Astrocyte (in vitro differentiated cells and primary cell): Measurements from ENCODE around the gene POLR2E. TPM values are rescaled to one million over a fixed set of nuclear protein-coding genes. Genes with fewer than 3 reads are reported as not detected.
A peak's percentile ranks its signal among the peaks of the same experiment; 100 is the strongest.

ENCODE experiments used
- DNase-seq: peaks from one replicate; pipeline ENCODE4 v3.0.0-alpha.2; 2010; ENCODE audit warnings: low read depth
- FAIRE-seq: peaks from 2 replicates; lab custom pipeline; 2011; peaks lifted over from hg19 to GRCh38; lab: Jason Lieb, UNC
- H2AFZ ChIP-seq: 2 replicates; pipeline ENCODE4 v1.6.0; 2012; ENCODE audit warnings: low read depth, low read length, inconsistent platforms
- H3K27ac ChIP-seq: 2 replicates; pipeline ENCODE4 v1.5.1; 2011; ENCODE audit warnings: low read depth, low read length, inconsistent platforms
- H3K27me3 ChIP-seq: 2 replicates; pipeline ENCODE4 v1.6.0; 2011; ENCODE audit warnings: low read length, inconsistent platforms; ENCODE audit not compliant: insufficient read depth
- H3K36me3 ChIP-seq: 2 replicates; pipeline ENCODE4 v1.5.1; 2011; ENCODE audit warnings: low read length, inconsistent platforms; ENCODE audit not compliant: insufficient read depth
- H3K4me1 ChIP-seq: 2 replicates; pipeline ENCODE4 v1.5.1; 2011; ENCODE audit warnings: low read length, inconsistent platforms; ENCODE audit not compliant: insufficient read depth
- H3K4me2 ChIP-seq: 2 replicates; pipeline ENCODE4 v1.6.0; 2012; ENCODE audit warnings: low read length, inconsistent platforms
- H3K4me3 ChIP-seq: 2 replicates; pipeline ENCODE4 v1.5.1; 2011; ENCODE audit warnings: low read depth, mild to moderate bottlenecking, low read length, inconsistent platforms; ENCODE audit not compliant: insufficient read depth
- H3K79me2 ChIP-seq: 2 replicates; pipeline ENCODE4 v1.6.0; 2012; ENCODE audit warnings: mild to moderate bottlenecking, low read length, inconsistent platforms; ENCODE audit not compliant: insufficient read depth
- H3K9ac ChIP-seq: 2 replicates; pipeline ENCODE4 v1.6.0; 2012; ENCODE audit warnings: mild to moderate bottlenecking, low read length, inconsistent platforms
- H3K9me3 ChIP-seq: 2 replicates; pipeline ENCODE4 v1.5.1; 2012; ENCODE audit warnings: low read depth, mild to moderate bottlenecking, low read length, inconsistent platforms; ENCODE audit not compliant: insufficient read depth
- H4K20me1 ChIP-seq: 2 replicates; pipeline ENCODE4 v1.6.0; 2012; ENCODE audit warnings: low read length, inconsistent platforms; ENCODE audit not compliant: insufficient read depth
- H3K27ac Mint-ChIP-seq: one replicate; pipeline ENCODE4 v1.8.0; 2021; ENCODE audit warnings: mild to moderate bottlenecking, mixed read lengths; ENCODE audit not compliant: unreplicated experiment
- H3K27me3 Mint-ChIP-seq: one replicate; pipeline ENCODE4 v1.8.0; 2021; ENCODE audit warnings: low read depth, mixed read lengths; ENCODE audit not compliant: unreplicated experiment
- H3K36me3 Mint-ChIP-seq: one replicate; pipeline ENCODE4 v1.8.0; 2021; ENCODE audit warnings: low read depth, mixed read lengths; ENCODE audit not compliant: unreplicated experiment
- H3K4me1 Mint-ChIP-seq: one replicate; pipeline ENCODE4 v1.8.0; 2021; ENCODE audit warnings: low read depth, mixed read lengths; ENCODE audit not compliant: unreplicated experiment
- H3K4me3 Mint-ChIP-seq: one replicate; pipeline ENCODE4 v1.8.0; 2021; ENCODE audit warnings: mild to moderate bottlenecking, moderate library complexity, mixed read lengths; ENCODE audit not compliant: unreplicated experiment
- H3K9me3 Mint-ChIP-seq: one replicate; pipeline ENCODE4 v1.8.0; 2021; ENCODE audit warnings: mild to moderate bottlenecking, mixed read lengths; ENCODE audit not compliant: unreplicated experiment
- EZH2 ChIP-seq: IDR thresholded peaks from 2 replicates; pipeline ENCODE4 v1.6.1; 2012; ENCODE audit warnings: mild to moderate bottlenecking, low read length, inconsistent platforms; ENCODE audit not compliant: insufficient read depth
- total RNA-seq: library from RNA; stranded (reverse); gene quantifications from 2 replicates; pipeline ENCODE4 v1.2.1, GENCODE V29; 2021
- TF ChIP-seq, protein P1 (sequence below): IDR thresholded peaks from 2 replicates; pipeline ENCODE4 v1.5.1; 2011; ENCODE audit warnings: low read depth, mild to moderate bottlenecking, inconsistent platforms, low read length, moderate library complexity; ENCODE audit not compliant: insufficient read depth

The POLR2E gene
- total RNA-seq, 1 donor from 2014 or later, result 207 TPM

DNA sequence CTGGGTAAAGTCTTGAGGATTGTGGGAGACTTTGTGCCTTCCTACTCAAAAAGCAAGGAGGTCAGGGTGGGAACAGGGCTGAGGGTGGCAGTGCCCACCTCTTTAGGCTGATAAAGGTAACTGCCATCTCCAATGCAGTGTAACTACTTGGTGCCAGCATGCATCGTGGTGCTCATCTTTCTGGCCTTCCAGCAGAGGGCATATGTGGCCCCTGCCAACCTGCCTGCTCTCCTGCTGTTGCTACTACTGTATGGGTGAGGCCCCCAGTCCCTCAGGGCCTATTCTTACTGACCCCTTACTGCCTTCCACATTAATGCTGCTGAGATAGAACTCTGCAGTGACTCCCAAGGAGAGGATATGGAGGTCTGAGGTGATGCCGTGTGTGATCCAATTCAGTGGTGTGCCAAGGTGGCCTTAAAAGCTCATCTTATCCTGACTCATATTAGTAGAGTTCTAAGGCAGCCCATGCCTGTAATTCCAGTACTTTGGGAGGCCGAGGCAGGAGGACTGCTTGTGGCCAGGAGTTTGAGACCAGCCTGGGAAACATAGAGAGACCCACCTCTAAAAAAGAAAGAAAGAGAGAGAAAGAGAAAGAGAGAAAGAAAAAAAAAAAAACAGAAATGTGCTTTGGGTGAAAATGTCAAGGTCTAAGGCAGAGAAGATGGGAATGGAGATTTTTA is 37.9 kb downstream of the POLR2E start:
- Mint-ChIP-seq H3K9me3 (no peaks in the 10 kb centered on the region), H3K27me3 (no peaks in the 10 kb centered on the region), H3K4me1 (no peaks in the 10 kb centered on the region), H3K36me3 (peaks cover 18% of the 10 kb centered on the region), H3K27ac (no peak overlapping the region), H3K4me3 (no peak overlapping the region)
- H3K4me2 ChIP-seq, result no peak overlapping the region
- no peaks in the 10 kb centered on the region for H3K4me1 ChIP-seq
- FAIRE-seq (peak; percentile 32), DNase-seq (peak; percentile 67)
- no peak overlapping the region for H3K27ac ChIP-seq
- H3K79me2 ChIP-seq, result no peaks in the 10 kb centered on the region
- no peaks in the 10 kb centered on the region for H3K36me3 ChIP-seq
- H3K9me3 ChIP-seq, result peaks cover 28% of the 10 kb centered on the region
- H4K20me1 ChIP-seq, result no peaks in the 10 kb centered on the region
- TF ChIP-seq EZH2, result no peak
- TF ChIP-seq, protein P1, sequence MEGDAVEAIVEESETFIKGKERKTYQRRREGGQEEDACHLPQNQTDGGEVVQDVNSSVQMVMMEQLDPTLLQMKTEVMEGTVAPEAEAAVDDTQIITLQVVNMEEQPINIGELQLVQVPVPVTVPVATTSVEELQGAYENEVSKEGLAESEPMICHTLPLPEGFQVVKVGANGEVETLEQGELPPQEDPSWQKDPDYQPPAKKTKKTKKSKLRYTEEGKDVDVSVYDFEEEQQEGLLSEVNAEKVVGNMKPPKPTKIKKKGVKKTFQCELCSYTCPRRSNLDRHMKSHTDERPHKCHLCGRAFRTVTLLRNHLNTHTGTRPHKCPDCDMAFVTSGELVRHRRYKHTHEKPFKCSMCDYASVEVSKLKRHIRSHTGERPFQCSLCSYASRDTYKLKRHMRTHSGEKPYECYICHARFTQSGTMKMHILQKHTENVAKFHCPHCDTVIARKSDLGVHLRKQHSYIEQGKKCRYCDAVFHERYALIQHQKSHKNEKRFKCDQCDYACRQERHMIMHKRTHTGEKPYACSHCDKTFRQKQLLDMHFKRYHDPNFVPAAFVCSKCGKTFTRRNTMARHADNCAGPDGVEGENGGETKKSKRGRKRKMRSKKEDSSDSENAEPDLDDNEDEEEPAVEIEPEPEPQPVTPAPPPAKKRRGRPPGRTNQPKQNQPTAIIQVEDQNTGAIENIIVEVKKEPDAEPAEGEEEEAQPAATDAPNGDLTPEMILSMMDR, result no peak
- H3K9ac ChIP-seq, result no peak overlapping the region
- H3K27me3 ChIP-seq, result no peaks in the 10 kb centered on the region
- H2AFZ ChIP-seq, result no peak overlapping the region
- H3K4me3 ChIP-seq, result no peak overlapping the region

DNA sequence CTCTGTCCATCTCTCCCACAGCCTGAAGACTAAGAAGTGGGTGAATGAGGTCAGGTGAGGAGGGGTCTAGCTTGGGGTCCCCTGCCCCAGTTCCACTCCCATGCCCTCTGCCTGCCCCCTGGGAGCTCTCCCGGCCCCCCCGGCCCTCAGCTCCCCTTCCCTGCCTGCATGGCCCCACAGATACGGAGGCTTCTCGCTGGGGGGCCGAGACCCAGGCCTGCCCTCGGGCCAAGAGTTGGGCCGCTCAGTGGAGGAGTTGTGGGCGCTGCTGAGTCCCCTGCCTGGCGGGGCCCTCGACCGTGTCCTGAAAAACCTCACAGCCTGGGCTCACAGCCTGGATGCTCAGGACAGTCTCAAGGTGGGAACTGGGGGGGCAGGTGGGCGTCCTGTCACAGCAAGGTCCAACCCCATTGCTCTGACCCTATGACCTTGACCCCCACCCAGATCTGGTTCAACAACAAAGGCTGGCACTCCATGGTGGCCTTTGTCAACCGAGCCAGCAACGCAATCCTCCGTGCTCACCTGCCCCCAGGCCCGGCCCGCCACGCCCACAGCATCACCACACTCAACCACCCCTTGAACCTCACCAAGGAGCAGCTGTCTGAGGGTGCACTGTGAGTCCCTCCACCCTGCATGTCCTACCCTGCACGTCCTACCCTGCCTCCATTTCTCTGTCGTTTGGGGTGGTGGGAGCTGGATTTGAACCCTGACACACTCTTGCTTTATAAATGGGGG is 39.1 kb downstream of the POLR2E start:
- no peak overlapping the region for H3K9ac ChIP-seq
- H3K4me1 Mint-ChIP-seq, result no peaks in the 10 kb centered on the region
- no peaks in the 10 kb centered on the region for H3K79me2 ChIP-seq
- H3K9me3 Mint-ChIP-seq, result no peaks in the 10 kb centered on the region
- H3K36me3 Mint-ChIP-seq, result peaks cover 22% of the 10 kb centered on the region
- no peaks in the 10 kb centered on the region for H3K4me1 ChIP-seq
- H2AFZ ChIP-seq, result no peak overlapping the region
- H4K20me1 ChIP-seq, result no peaks in the 10 kb centered on the region
- FAIRE-seq (no peak), DNase-seq (no peak)
- no peaks in the 10 kb centered on the region for H3K27me3 ChIP-seq
- no peak overlapping the region for H3K4me2 ChIP-seq
- H3K4me3 Mint-ChIP-seq, result no peak overlapping the region
- H3K27me3 Mint-ChIP-seq, result no peaks in the 10 kb centered on the region
- no peak overlapping the region for H3K27ac Mint-ChIP-seq
- H3K9me3 ChIP-seq, result peaks cover 28% of the 10 kb centered on the region
- no peak overlapping the region for H3K4me3 ChIP-seq
- no peaks in the 10 kb centered on the region for H3K36me3 ChIP-seq
- TF ChIP-seq EZH2, result no peak
- TF ChIP-seq, protein P1, result no peak
- H3K27ac ChIP-seq, result no peak overlapping the region

DNA sequence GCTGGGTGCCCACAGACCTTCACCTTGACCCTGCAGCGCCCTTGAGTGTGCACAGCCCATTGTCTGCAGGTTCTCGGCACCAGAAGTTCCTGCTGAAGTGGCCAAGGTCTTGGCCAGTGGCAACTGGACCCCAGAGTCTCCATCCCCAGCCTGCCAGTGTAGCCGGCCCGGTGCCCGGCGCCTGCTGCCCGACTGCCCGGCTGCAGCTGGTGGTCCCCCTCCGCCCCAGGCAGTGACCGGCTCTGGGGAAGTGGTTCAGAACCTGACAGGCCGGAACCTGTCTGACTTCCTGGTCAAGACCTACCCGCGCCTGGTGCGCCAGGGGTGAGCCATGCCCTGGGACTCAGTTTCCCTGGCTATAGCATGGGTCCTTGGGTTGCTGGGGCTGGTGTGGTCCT is 40.1 kb downstream of the POLR2E start:
- Mint-ChIP-seq H3K4me1 (no peaks in the 10 kb centered on the region), H3K4me3 (no peak overlapping the region), H3K36me3 (peaks cover 22% of the 10 kb centered on the region), H3K27me3 (no peaks in the 10 kb centered on the region), H3K9me3 (no peaks in the 10 kb centered on the region), H3K27ac (no peak overlapping the region)
- TF ChIP-seq, protein P1, result no peak
- no peak for TF ChIP-seq EZH2
- DNase-seq, result no peak
- Histone ChIP-seq H2AFZ (no peak overlapping the region), H3K27ac (no peak overlapping the region), H3K4me3 (no peak overlapping the region), H4K20me1 (no peaks in the 10 kb centered on the region), H3K36me3 (no peaks in the 10 kb centered on the region), H3K9ac (no peak overlapping the region), H3K27me3 (no peaks in the 10 kb centered on the region), H3K4me2 (no peak overlapping the region), H3K79me2 (no peaks in the 10 kb centered on the region), H3K9me3 (peaks cover 28% of the 10 kb centered on the region), H3K4me1 (no peaks in the 10 kb centered on the region)
- FAIRE-seq, result no peak
